Left renal cortex interstitium (tissue), 4 donors: ENCODE data around the gene ABTB1. TPM values are rescaled to one million over a fixed set of nuclear protein-coding genes. Genes with fewer than 3 reads are reported as not detected.

Experiments
- DNase-seq, 4 donors: peaks; one replicate each; pipeline ENCODE4 v3.0.0-alpha.2; 2013; ENCODE audit warnings: low read depth in 4 of 4, low spot score in 2 of 4, missing footprints in 1 of 4
- polyA plus RNA-seq, 4 donors: library from polyadenylated mRNA; unstranded; fragments of 120-200 nt; gene quantifications; one replicate each; pipeline ENCODE4 v1.2.1, GENCODE V29; 2013; ENCODE audit not compliant: insufficient read length in 4 of 4

ABTB1 gene
- polyA plus RNA-seq, 4 donors = 17.4 to 31.2 (median 26.8) TPM

GRCh38 chr3:127716384-127716783 is 43.6 kb downstream of the ABTB1 start:
- no peak for DNase-seq

GRCh38 chr3:127717357-127718244 is 44.8 kb downstream of the ABTB1 start:
- DNase-seq = no peak

- DNase-seq = no peak
Measured at GRCh38 chr3:127718245-127718915, 45.6 kb downstream of the ABTB1 start.

- DNase-seq = no peak
Measured at GRCh38 chr3:127718916-127719290, 46.2 kb downstream of the ABTB1 start.

GRCh38 chr3:127719369-127719768 is 46.6 kb downstream of the ABTB1 start:
- DNase-seq = no peak

GRCh38 chr3:127720161-127720823 is 47.5 kb downstream of the ABTB1 start:
- DNase-seq = no peak

- no peak for DNase-seq
Measured at GRCh38 chr3:127720985-127721935, 48.5 kb downstream of the ABTB1 start.

- no peak for DNase-seq
Measured at GRCh38 chr3:127722091-127722784, 49.5 kb downstream of the ABTB1 start.

- no peak for DNase-seq
Measured at GRCh38 chr3:127723011-127723567, 50.3 kb downstream of the ABTB1 start.

GRCh38 chr3:127726894-127727293 is 54.1 kb downstream of the ABTB1 start:
- DNase-seq = no peak

- no peak for DNase-seq
Measured at GRCh38 chr3:127728417-127729015, 55.8 kb downstream of the ABTB1 start.

GRCh38 chr3:127729556-127730056 is 56.9 kb downstream of the ABTB1 start:
- DNase-seq = no peak

GRCh38 chr3:127730171-127730570 is 57.4 kb downstream of the ABTB1 start:
- DNase-seq = no peak

Other genes with a start within 250 kb of the ABTB1 start
- gene TPRA1, start 82.2 kb upstream of the ABTB1 start, polyA plus RNA-seq = 10 to 100 TPM; 28.6 to 47.0 (median 40.7) TPM
- gene MCM2, start 74.5 kb upstream of the ABTB1 start, polyA plus RNA-seq = 10 to 100 TPM; 53.5 to 71.3 (median 62.2) TPM
- gene PODXL2, start 43.8 kb upstream of the ABTB1 start, polyA plus RNA-seq = 10 to 100 TPM; 42.0 to 62.6 (median 54.8) TPM
- 10 to 100 TPM; 21.3 to 28.0 (median 26.9) TPM for gene MGLL, start 149.6 kb downstream of the ABTB1 start, polyA plus RNA-seq
- gene KBTBD12, start 242.3 kb downstream of the ABTB1 start, polyA plus RNA-seq = 1 to 10 TPM in 3 of 4 donors, under 1 TPM in 1; 0.81 to 1.6 (median 1.3) TPM